Right lobe of liver (tissue), 4 donors: Measurements from ENCODE around the gene NAV2.

Source experiments
- POLR2A ChIP-seq: fragments of 450-650 bp; IDR thresholded peaks from one replicate; pipeline ENCODE4 v1.6.1; 2017; ENCODE audit warnings: antibody characterized with exemption, mild to moderate bottlenecking
- TF ChIP-seq, protein P1 (sequence below), 4 donors: fragments of 200-600 bp in 3 of 4; fragments of 450-650 bp in 1 of 4; IDR thresholded peaks; one replicate each; pipeline versions ENCODE4 v1.5.1 to v1.8.0; 2016 to 2022; ENCODE audit warnings: antibody characterized with exemption in 4 of 4, mild to moderate bottlenecking in 2 of 4
- donor health status: DM: no; HTN: no; CAD: no.
- donor health status: DM: no; HTN: no; CAD: no.
- donor health status: DM: no; HTN: yes; CAD: no.

DNA sequence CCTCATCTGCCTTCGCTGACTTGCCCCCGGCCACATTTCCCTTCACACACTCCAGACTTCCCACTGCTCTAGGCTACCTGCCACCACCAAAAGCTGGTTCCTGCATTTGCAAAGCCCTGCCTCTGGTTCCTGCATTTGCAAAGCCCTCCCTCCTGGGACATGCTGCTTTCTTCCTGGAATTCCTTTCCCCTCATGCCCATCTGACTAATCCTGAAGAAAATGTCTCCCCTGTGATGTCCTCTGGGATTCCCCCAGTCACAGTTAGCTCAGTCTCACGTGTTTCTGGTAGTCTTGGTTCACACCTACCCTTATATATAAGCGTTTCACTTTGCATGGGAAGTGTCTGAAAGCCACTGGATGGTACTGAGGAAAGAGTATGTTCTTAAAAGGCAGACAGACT, 240.7 kb downstream of the NAV2 start:
- TF ChIP-seq, protein P1, sequence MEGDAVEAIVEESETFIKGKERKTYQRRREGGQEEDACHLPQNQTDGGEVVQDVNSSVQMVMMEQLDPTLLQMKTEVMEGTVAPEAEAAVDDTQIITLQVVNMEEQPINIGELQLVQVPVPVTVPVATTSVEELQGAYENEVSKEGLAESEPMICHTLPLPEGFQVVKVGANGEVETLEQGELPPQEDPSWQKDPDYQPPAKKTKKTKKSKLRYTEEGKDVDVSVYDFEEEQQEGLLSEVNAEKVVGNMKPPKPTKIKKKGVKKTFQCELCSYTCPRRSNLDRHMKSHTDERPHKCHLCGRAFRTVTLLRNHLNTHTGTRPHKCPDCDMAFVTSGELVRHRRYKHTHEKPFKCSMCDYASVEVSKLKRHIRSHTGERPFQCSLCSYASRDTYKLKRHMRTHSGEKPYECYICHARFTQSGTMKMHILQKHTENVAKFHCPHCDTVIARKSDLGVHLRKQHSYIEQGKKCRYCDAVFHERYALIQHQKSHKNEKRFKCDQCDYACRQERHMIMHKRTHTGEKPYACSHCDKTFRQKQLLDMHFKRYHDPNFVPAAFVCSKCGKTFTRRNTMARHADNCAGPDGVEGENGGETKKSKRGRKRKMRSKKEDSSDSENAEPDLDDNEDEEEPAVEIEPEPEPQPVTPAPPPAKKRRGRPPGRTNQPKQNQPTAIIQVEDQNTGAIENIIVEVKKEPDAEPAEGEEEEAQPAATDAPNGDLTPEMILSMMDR (IDR thresholded peaks at IDR 0.05) = no peak
- TF ChIP-seq POLR2A = no peak
